Esophagus muscularis mucosa (tissue), 4 donors: ENCODE data around the gene SIGLEC14. TPM values are rescaled to one million over a fixed set of nuclear protein-coding genes. Genes with fewer than 3 reads are reported as not detected.

ENCODE experiments used
- DNase-seq: peaks from one replicate; pipeline ENCODE4 v3.0.0-alpha.2; 2017; ENCODE audit errors: extremely low spot score
- H3K27ac ChIP-seq, 4 donors: fragments of 200-600 bp; sonication (generic); replicated peaks in 1 of 4; 1 replicate in 3 of 4; 2 replicates in 1 of 4; pipeline ENCODE4 v1.5.1; 2016 to 2019; ENCODE audit warnings: mild to moderate bottlenecking in 1 of 4
- H3K27me3 ChIP-seq, 4 donors: fragments of 200-600 bp; sonication (generic); one replicate each; pipeline versions ENCODE4 v1.5.1 to v1.6.0; 2016 to 2019
- H3K36me3 ChIP-seq, 4 donors: fragments of 200-600 bp; sonication (generic); one replicate each; pipeline ENCODE4 v1.5.1; 2016 to 2019
- H3K4me1 ChIP-seq, 4 donors: fragments of 200-600 bp; sonication (generic); one replicate each; pipeline ENCODE4 v1.5.1; 2016 to 2019
- H3K4me3 ChIP-seq, 4 donors: fragments of 200-600 bp; sonication (generic); 1 replicate in 2 of 4; 2 replicates in 2 of 4; pipeline ENCODE4 v1.5.1; 2016 to 2019; ENCODE audit warnings: mild to moderate bottlenecking in 4 of 4, moderate library complexity in 1 of 4
- H3K9me3 ChIP-seq, 4 donors: fragments of 200-600 bp; sonication (generic); 1 replicate in 3 of 4; 2 replicates in 1 of 4; pipeline ENCODE4 v1.5.1; 2016 to 2019
- EP300 ChIP-seq: sonication (generic); formaldehyde crosslinking; IDR thresholded peaks from one replicate; pipeline ENCODE4 v1.6.1; 2017; ENCODE audit warnings: antibody characterized with exemption
- POLR2A ChIP-seq: fragments of 450-650 bp; IDR thresholded peaks from one replicate; pipeline ENCODE4 v1.6.1; 2017; ENCODE audit warnings: antibody characterized with exemption, moderate library complexity, mild to moderate bottlenecking, low read depth
- POLR2AphosphoS5 ChIP-seq, 2 donors: sonication (generic); formaldehyde crosslinking; IDR thresholded peaks; one replicate each; pipeline ENCODE4 v1.6.1; 2017; ENCODE audit warnings: antibody characterized with exemption in 2 of 2
- WGBS: methylation state at CpG from one replicate; pipeline ENCODE4 v1.1.5; 2018; 5-methylcytosine and 5-hydroxymethylcytosine counted together
- intact Hi-C: fragments of 100-400 bp; cut with DNase I; formaldehyde crosslinking; loops from one replicate; pipeline ENCODE4 v1.15.1; 2023
- total RNA-seq, 4 donors: library from RNA; depleted of rRNA; stranded (reverse); fragments of >200 nt; gene quantifications; one replicate each; pipeline versions ENCODE4 v1.1.0 to v1.2.1, GENCODE V29; 2016
- TF ChIP-seq, protein P1 (sequence below), 3 experiments: fragments of 200-600 bp in 2 of 3; fragments of 450-650 bp in 1 of 3; sonication (generic) in 2 of 3; IDR thresholded peaks; one replicate each; pipeline ENCODE4 v1.5.1; 2017 to 2019; ENCODE audit warnings: antibody characterized with exemption in 3 of 3, mild to moderate bottlenecking in 2 of 3, moderate library complexity in 1 of 3

The SIGLEC14 gene
- total RNA-seq, 4 donors from 2014 or later, result 2.5 to 9.9 (median 5.0) TPM; not detected in 1

DNA sequence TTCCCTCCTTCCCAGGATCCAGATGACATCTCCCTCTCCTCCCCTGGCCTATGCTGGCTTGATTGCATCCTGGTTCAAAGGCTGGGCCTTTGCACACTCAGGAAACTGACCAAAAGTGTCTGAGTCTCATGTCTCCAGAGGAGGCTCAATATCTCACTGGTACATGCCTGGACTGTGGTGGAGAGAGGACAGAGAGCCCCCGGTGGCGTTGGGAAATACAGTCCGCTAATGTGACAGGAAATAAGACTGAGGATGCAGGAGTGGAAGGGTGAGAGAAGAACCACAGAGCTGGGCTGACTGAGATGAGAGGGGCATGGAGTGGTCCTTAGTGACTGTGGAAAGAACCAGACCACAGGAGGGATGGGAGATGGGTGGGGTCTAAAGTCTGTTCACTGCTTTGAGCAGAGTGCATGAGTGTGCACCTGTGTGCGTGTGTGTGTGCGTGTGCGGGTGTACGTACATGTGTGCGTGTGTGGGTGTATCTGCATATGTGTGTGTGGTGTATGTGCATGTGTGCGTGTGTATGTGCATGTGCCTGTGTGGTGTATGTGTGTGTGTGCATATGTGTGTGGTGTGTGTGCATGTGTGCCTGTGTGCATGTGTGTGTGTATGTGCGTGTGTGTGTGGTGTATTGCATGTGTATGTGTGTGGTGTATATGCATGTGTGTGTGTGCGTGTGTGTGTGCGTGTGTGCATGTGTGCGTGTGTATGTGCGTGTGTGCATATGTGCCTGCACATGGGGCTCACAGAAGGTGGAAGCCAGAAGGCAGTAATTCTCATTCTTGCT, 18.3 kb downstream of the SIGLEC14 start:
- TF ChIP-seq POLR2AphosphoS5 (IDR thresholded peaks at IDR 0.05), result no peak
- TF ChIP-seq, protein P1, sequence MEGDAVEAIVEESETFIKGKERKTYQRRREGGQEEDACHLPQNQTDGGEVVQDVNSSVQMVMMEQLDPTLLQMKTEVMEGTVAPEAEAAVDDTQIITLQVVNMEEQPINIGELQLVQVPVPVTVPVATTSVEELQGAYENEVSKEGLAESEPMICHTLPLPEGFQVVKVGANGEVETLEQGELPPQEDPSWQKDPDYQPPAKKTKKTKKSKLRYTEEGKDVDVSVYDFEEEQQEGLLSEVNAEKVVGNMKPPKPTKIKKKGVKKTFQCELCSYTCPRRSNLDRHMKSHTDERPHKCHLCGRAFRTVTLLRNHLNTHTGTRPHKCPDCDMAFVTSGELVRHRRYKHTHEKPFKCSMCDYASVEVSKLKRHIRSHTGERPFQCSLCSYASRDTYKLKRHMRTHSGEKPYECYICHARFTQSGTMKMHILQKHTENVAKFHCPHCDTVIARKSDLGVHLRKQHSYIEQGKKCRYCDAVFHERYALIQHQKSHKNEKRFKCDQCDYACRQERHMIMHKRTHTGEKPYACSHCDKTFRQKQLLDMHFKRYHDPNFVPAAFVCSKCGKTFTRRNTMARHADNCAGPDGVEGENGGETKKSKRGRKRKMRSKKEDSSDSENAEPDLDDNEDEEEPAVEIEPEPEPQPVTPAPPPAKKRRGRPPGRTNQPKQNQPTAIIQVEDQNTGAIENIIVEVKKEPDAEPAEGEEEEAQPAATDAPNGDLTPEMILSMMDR (IDR thresholded peaks at IDR 0.05), result no peak
- no peak for TF ChIP-seq EP300
- TF ChIP-seq POLR2A, result no peak
- Histone ChIP-seq H3K9me3 (no peaks in the 10 kb centered on the region), H3K27me3 (peaks cover 0 to 51% (median 0%) of the 10 kb centered on the region in 4 donors), H3K4me1 (no peaks in the 10 kb centered on the region), H3K4me3 (no peak overlapping the region), H3K27ac (no peak overlapping the region), H3K36me3 (no peaks in the 10 kb centered on the region)
- intact Hi-C loops, result no loop called here
- DNase-seq, result no peak
- WGBS, result 77% methylated on average over 14 of the region's 14 CpGs

DNA sequence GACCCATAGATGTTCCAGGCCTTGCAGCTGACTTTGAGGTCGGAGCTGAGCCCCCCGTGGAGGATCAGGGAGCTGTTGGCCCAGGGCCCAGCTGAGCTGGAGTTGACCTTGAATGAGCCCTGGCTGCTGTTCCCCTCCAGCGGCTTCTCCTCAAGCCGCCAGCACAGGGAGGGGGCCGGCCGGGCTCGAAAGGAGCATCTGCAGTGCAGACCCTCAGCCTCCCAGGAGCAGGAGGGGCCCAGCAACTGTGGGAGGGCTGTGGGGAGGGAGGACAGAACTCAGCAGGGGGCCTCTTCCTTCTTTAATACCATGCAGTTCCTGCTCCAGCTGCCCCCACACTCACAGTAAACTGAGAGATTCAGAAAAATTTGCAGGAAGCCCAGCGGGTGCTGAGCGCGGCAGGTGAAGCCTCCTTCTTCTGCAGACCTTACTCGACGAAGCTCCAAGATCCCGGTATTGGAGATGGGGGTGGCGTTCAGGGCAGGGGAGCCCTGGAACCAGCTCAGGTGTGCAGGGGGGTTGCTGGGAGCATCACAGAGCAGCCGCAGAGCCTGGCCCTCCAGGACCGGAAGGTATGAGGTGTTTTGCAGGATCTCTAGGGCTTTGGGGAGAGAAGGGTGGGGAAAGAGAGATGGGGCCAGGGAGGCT, 19.0 kb downstream of the SIGLEC14 start:
- no peak for TF ChIP-seq POLR2A
- no peak for TF ChIP-seq EP300
- TF ChIP-seq, protein P1 (IDR thresholded peaks at IDR 0.05), result no peak
- TF ChIP-seq POLR2AphosphoS5 (IDR thresholded peaks at IDR 0.05), result no peak
- WGBS, result 86% methylated on average over 9 of the region's 16 CpGs
- DNase-seq, result no peak
- intact Hi-C loops, result no loop called here
- peaks cover 0 to 51% (median 0%) of the 10 kb centered on the region in 4 donors for H3K27me3 ChIP-seq
- no peaks in the 10 kb centered on the region for H3K9me3 ChIP-seq
- no peak overlapping the region for H3K4me3 ChIP-seq
- H3K36me3 ChIP-seq, result no peaks in the 10 kb centered on the region
- H3K4me1 ChIP-seq, result no peaks in the 10 kb centered on the region
- no peak overlapping the region for H3K27ac ChIP-seq

DNA sequence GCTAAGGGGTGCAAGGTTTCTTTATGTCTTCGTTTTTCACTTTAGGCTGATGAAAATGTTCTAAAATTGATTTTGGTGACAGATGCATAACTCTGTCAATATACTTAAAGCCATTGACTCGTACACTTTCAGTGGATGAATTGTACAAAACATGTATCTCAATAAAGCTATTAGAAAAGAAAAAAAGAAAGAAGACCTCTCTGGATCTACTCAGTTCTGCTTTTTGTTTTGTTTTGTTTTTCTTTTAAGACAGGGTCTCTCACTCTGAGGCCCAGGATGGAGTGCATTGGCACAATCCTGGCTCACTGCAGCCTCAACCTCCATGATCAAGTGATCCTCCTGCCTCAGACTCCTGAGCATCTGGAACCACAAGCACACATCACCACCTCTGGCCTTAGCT, 19.9 kb downstream of the SIGLEC14 start:
- no peaks in the 10 kb centered on the region for H3K4me1 ChIP-seq
- intact Hi-C loops, result no loop called here
- no peaks in the 10 kb centered on the region for H3K9me3 ChIP-seq
- no peaks in the 10 kb centered on the region for H3K36me3 ChIP-seq
- no peak for TF ChIP-seq EP300
- no peak for TF ChIP-seq POLR2AphosphoS5 (IDR thresholded peaks at IDR 0.05)
- TF ChIP-seq, protein P1 (IDR thresholded peaks at IDR 0.05), result no peak
- no peak for TF ChIP-seq POLR2A
- H3K4me3 ChIP-seq, result no peak overlapping the region
- no peak for DNase-seq
- peaks cover 0 to 51% (median 0%) of the 10 kb centered on the region in 4 donors for H3K27me3 ChIP-seq
- 51% methylated on average over 2 of the region's 2 CpGs for WGBS
- H3K27ac ChIP-seq, result no peak overlapping the region

DNA sequence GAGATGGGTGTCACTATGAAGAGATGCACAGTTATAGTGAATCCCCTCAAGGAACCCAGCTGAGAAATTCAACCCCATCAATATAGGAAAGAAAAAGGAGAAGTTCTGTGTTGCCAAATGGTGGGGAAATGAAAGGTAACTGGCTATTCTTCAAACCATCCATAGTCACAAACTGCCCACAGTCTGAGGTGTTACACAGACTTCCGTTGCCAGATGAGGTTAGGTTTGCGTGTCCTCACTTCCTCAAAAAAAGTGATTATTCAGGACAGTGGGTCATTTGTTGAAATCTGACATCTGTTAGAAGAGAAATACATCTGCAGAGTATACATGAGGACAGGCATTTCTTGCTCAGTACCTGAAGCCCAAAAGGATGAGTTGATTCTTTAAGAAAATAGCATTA, 25.4 kb downstream of the SIGLEC14 start:
- no peaks in the 10 kb centered on the region for H3K36me3 ChIP-seq
- H3K27me3 ChIP-seq, result peaks cover 0 to 33% (median 0%) of the 10 kb centered on the region in 4 donors
- 37% methylated on average over 2 of the region's 2 CpGs for WGBS
- no peak for DNase-seq
- H3K4me1 ChIP-seq, result no peaks in the 10 kb centered on the region
- TF ChIP-seq, protein P1 (IDR thresholded peaks at IDR 0.05), result no peak
- TF ChIP-seq POLR2A (no peak), EP300 (no peak), POLR2AphosphoS5 (IDR thresholded peaks at IDR 0.05) (no peak)
- intact Hi-C loops, result no loop called here
- no peak overlapping the region for H3K27ac ChIP-seq
- H3K9me3 ChIP-seq, result no peaks in the 10 kb centered on the region
- no peak overlapping the region for H3K4me3 ChIP-seq
